ENCODE data around the gene ENPP4. TPM values are rescaled to one million over a fixed set of nuclear protein-coding genes. Genes with fewer than 3 reads are reported as not detected.

The ENPP4 gene
- total RNA-seq, 1 donor from 2014 or later = 27.8 TPM

DNA sequence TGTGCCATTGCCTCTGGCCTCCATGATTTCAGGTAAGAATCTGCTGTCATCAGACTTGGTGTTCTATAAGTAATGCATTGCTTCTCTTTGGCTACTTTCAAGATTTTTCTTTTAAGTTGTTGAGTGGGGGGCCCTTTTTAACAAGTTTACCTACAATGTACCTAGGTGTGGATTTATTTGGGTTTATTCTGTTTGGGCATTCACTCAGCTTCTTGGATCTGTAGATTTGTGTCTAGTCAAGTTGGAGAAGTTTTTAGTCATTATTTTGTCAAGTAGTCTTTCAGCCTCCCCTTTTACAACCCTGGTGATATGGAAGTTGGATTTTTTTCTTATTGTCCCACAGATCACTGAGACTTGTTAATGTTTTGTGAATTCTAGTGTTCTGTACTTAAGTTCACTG lies 26.9 kb downstream of the ENPP4 start:
- intact Hi-C loops (cut with DNase I) = no loop called here
- Histone ChIP-seq H3K36me3 (no peaks in the 10 kb centered on the region), H3K27ac (no peak overlapping the region), H3K27me3 (no peaks in the 10 kb centered on the region), H3K4me1 (no peaks in the 10 kb centered on the region), H3K4me3 (no peak overlapping the region), H3K9me3 (no peaks in the 10 kb centered on the region)
- DNase-seq (no peak), ATAC-seq (no peak)
- TF ChIP-seq, protein P1, sequence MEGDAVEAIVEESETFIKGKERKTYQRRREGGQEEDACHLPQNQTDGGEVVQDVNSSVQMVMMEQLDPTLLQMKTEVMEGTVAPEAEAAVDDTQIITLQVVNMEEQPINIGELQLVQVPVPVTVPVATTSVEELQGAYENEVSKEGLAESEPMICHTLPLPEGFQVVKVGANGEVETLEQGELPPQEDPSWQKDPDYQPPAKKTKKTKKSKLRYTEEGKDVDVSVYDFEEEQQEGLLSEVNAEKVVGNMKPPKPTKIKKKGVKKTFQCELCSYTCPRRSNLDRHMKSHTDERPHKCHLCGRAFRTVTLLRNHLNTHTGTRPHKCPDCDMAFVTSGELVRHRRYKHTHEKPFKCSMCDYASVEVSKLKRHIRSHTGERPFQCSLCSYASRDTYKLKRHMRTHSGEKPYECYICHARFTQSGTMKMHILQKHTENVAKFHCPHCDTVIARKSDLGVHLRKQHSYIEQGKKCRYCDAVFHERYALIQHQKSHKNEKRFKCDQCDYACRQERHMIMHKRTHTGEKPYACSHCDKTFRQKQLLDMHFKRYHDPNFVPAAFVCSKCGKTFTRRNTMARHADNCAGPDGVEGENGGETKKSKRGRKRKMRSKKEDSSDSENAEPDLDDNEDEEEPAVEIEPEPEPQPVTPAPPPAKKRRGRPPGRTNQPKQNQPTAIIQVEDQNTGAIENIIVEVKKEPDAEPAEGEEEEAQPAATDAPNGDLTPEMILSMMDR (IDR thresholded peaks at IDR 0.05) = no peak

- H3K4me3 ChIP-seq = no peak overlapping the region
- DNase-seq (no peak), ATAC-seq (no peak)
- H3K4me1 ChIP-seq = no peaks in the 10 kb centered on the region
- H3K9me3 ChIP-seq = no peaks in the 10 kb centered on the region
- TF ChIP-seq, protein P1 (IDR thresholded peaks at IDR 0.05) = no peak
- no peaks in the 10 kb centered on the region for H3K27me3 ChIP-seq
- no peaks in the 10 kb centered on the region for H3K36me3 ChIP-seq
- H3K27ac ChIP-seq = no peak overlapping the region
- intact Hi-C loops (cut with DNase I) = no loop called here
Observed at GRCh38 chr6:46159229-46159628, 29.4 kb downstream of the ENPP4 start.

DNA sequence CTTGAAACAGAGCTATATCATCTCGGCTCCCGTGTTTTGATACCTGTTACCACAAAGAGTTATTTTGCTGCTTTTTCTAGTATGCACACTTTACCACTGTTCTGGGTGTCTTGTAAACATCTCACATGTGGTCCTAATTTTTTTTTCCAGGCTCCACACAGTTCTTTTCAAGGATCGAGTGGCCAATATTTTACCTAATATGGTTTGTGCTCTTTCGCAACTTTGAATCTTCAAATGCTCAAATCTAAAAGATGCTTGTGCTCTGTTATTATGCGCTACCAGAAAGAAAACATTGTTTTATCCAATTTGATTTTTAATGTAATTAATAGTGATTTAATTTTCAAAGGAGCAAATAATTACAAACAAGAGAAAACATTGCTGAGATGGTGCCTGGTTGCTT lies 30.3 kb downstream of the ENPP4 start:
- H3K4me1 ChIP-seq = no peaks in the 10 kb centered on the region
- no peaks in the 10 kb centered on the region for H3K9me3 ChIP-seq
- DNase-seq (no peak), ATAC-seq (no peak)
- H3K4me3 ChIP-seq = no peak overlapping the region
- H3K27ac ChIP-seq = no peak overlapping the region
- no peaks in the 10 kb centered on the region for H3K27me3 ChIP-seq
- TF ChIP-seq, protein P1 (IDR thresholded peaks at IDR 0.05) = no peak
- H3K36me3 ChIP-seq = no peaks in the 10 kb centered on the region
- intact Hi-C loops (cut with DNase I) = no loop called here

DNA sequence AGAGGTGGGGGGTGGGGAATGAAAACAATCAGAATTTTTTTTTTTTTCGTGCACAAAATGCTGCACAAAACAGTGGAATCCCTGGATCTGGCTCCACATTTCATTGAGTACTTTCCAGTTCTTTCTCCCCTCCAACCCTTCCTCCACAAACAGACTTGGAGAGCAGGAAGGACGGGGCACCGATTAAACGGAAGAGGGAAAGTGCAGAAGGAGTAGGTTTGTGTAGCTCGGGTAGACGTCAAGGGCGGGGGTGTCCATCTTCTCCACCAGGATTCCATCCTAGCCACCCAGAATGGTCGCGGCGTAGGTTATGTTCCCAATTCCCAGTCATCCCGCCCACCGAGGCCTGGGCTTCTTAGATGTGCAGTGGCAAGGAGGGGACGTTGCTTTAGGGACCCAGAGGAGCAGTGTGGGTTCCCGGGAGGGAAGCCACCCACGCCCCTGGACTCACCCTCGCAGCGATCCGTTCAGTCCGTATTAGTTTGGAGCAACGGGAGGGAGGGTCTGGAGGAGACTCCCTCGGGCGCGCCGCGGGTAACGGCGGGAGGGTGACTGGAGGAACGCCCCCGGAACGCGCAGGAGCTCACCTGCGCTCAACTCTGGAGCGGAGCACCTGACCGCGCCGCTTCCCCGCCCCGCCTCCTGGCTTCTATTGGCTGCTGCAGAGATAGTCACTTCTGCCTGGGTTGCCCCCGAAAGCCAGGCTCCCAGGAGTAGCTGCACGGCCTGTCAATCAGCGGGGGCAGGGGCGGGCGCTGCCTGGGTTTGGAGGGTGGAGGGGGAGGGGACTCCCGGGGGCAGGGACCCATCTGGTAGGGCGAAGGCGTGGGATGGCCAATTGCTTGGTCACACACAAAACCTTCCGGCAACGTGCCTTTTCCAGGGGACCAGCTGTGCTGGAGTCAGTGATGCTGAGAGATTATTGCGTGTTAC lies 40.8 kb downstream of the ENPP4 start, which contains the start of gene ENPP5:
ENPP5 (minus strand) TSS at position 624 of the 933 bp plus-strand sequence. CDS start 2,718 bp downstream, outside the sequence.
- intact Hi-C loops (cut with DNase I) = no loop called here
- no peaks in the 10 kb centered on the region for H3K36me3 ChIP-seq
- H3K27me3 ChIP-seq = no peaks in the 10 kb centered on the region
- no peaks in the 10 kb centered on the region for H3K4me1 ChIP-seq
- H3K9me3 ChIP-seq = no peaks in the 10 kb centered on the region
- TF ChIP-seq, protein P1 (IDR thresholded peaks at IDR 0.05) = no peak
- ATAC-seq (peak; percentile 99), DNase-seq (peak; percentile 95)
- peak within 1 kb of the TSS; percentile 64 for H3K4me3 ChIP-seq
- peak within 1 kb of the TSS; percentile 17 for H3K27ac ChIP-seq

- intact Hi-C loops (cut with DNase I) = no loop called here
Observed at GRCh38 chr6:46172176-46172575, 42.4 kb downstream of the ENPP4 start.

More at GRCh38 chr6:46172176-46172575, 42.4 kb downstream of the ENPP4 start:
- no peaks in the 10 kb centered on the region for H3K36me3 ChIP-seq
- no peak for DNase-seq
- no peaks in the 10 kb centered on the region for H3K9me3 ChIP-seq
- no peak for ATAC-seq
- no peak overlapping the region for H3K4me3 ChIP-seq
- H3K27me3 ChIP-seq = no peaks in the 10 kb centered on the region
- TF ChIP-seq, protein P1 (IDR thresholded peaks at IDR 0.05) = no peak
- H3K4me1 ChIP-seq = no peaks in the 10 kb centered on the region
- H3K27ac ChIP-seq = no peak overlapping the region

All from upper lobe of right lung (tissue), 1 donor.